ENCODE data around the gene HOXB7. TPM values are rescaled to one million over a fixed set of nuclear protein-coding genes. Genes with fewer than 3 reads are reported as not detected.

Gene HOXB7
- total RNA-seq, 1 experiment from 2014 or later = not detected

DNA sequence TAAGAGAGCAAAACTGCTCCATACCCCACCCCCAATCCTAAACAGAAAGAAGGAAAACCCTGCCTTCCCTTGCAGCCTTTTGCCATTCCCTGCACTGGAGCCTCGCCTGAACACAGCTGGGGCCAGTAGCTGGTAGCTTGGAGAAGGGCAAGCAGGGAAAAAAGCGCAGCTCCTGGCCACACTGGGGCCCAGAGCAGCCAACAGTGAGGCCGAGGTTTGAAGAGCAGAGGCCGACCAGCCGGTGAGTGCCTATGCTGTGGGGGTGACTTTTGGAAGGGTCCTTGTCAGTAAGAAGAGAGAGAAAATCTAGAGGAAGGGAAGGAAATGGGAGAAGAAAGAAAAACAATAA, 18.6 kb upstream of the HOXB7 start (continued):
- TF ChIP-seq, protein P1, sequence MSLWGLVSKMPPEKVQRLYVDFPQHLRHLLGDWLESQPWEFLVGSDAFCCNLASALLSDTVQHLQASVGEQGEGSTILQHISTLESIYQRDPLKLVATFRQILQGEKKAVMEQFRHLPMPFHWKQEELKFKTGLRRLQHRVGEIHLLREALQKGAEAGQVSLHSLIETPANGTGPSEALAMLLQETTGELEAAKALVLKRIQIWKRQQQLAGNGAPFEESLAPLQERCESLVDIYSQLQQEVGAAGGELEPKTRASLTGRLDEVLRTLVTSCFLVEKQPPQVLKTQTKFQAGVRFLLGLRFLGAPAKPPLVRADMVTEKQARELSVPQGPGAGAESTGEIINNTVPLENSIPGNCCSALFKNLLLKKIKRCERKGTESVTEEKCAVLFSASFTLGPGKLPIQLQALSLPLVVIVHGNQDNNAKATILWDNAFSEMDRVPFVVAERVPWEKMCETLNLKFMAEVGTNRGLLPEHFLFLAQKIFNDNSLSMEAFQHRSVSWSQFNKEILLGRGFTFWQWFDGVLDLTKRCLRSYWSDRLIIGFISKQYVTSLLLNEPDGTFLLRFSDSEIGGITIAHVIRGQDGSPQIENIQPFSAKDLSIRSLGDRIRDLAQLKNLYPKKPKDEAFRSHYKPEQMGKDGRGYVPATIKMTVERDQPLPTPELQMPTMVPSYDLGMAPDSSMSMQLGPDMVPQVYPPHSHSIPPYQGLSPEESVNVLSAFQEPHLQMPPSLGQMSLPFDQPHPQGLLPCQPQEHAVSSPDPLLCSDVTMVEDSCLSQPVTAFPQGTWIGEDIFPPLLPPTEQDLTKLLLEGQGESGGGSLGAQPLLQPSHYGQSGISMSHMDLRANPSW (CRISPR knock-in tag; conservative IDR thresholded peaks at IDR 0.05; ENCODE audit: low read depth) = no peak
- TF ChIP-seq RORB (CRISPR knock-in tag; IDR thresholded peaks at IDR 0.05) (no peak), NR2C2 (CRISPR knock-in tag; IDR thresholded peaks at IDR 0.05) (no peak), NR3C1 (CRISPR knock-in tag; conservative IDR thresholded peaks at IDR 0.05; ENCODE audit: low read depth) (no peak), SOX15 (CRISPR knock-in tag; IDR thresholded peaks at IDR 0.05) (no peak), ZNF423 (CRISPR knock-in tag; IDR thresholded peaks at IDR 0.05) (no peak)

GRCh38 chr17:48628649-48629410, 18.0 kb upstream of the HOXB7 start:
- ChIA-PET POLR2A (no interaction called here), CTCF (interaction anchor here (0.6 to 1.1 kb wide), 3 partner anchors 8 to 35 kb away, joined by 3 to 7 read pairs (median 3); partner anchors contain the start of gene HOXB5)
- no peaks in the 10 kb centered on the region for H3K9me3 Mint-ChIP-seq
- DNase-seq (ENCODE audit: low spot score) = no peak
- no peak for ATAC-seq
- no peak overlapping the region for H3K4me3 Mint-ChIP-seq
- TF ChIP-seq ATF2 (CRISPR knock-in tag; IDR thresholded peaks at IDR 0.05; ENCODE audit: borderline replicate concordance, low read depth) = no peak
- no peak for TF ChIP-seq TEAD4 (CRISPR knock-in tag; IDR thresholded peaks at IDR 0.05)
- TF ChIP-seq SMAD4 (CRISPR knock-in tag; IDR thresholded peaks at IDR 0.05) = no peak
- TF ChIP-seq, protein P1 (CRISPR knock-in tag; conservative IDR thresholded peaks at IDR 0.05; ENCODE audit: low read depth) = no peak
- no peak for TF ChIP-seq FOXP1 (CRISPR knock-in tag; IDR thresholded peaks at IDR 0.05; ENCODE audit: borderline replicate concordance)
- no peak for TF ChIP-seq NR1H2 (CRISPR knock-in tag; IDR thresholded peaks at IDR 0.05)
- no peak for TF ChIP-seq GABPB1 (CRISPR knock-in tag; IDR thresholded peaks at IDR 0.05)
- TF ChIP-seq TP53 (CRISPR knock-in tag; IDR thresholded peaks at IDR 0.05) = no peak
- TF ChIP-seq MLX (CRISPR knock-in tag; IDR thresholded peaks at IDR 0.05) = no peak
- no peak for TF ChIP-seq TEAD1 (CRISPR knock-in tag; IDR thresholded peaks at IDR 0.05)
- no peak for TF ChIP-seq ZNF512 (CRISPR knock-in tag; IDR thresholded peaks at IDR 0.05; ENCODE audit: borderline replicate concordance)
- TF ChIP-seq HMGA2 (CRISPR knock-in tag; IDR thresholded peaks at IDR 0.05) = no peak
- TF ChIP-seq CREM (CRISPR knock-in tag; IDR thresholded peaks at IDR 0.05) = no peak
- TF ChIP-seq ZBTB21 (CRISPR knock-in tag; IDR thresholded peaks at IDR 0.05; ENCODE audit: borderline replicate concordance) = no peak
- TF ChIP-seq ZNF219 (CRISPR knock-in tag; IDR thresholded peaks at IDR 0.05; ENCODE audit: borderline replicate concordance) = no peak
- no peak overlapping the region for H3K27ac Mint-ChIP-seq
- H3K4me1 Mint-ChIP-seq = peaks cover 23% of the 10 kb centered on the region
- H3K27me3 Mint-ChIP-seq (ENCODE audit: low read depth) = peaks cover 100% of the 10 kb centered on the region; the same call in 1 of the 2 replicates
- H3K36me3 Mint-ChIP-seq = no peaks in the 10 kb centered on the region; the same call in 1 of the 2 replicates
